ENCODE results near the gene TASL. TPM values are rescaled to one million over a fixed set of nuclear protein-coding genes. Genes with fewer than 3 reads are reported as not detected.

TASL gene
- total RNA-seq: 1 to 10 TPM in 2 of 3 donors, under 1 TPM in 1; 0.66 to 1.6 (median 1.4) TPM

GRCh38 chrX:30577362-30577991, at the start of gene TASL:
Gene TASL (minus strand): TSS chrX:30577766. CDS start chrX:30560355, 17,411 bp downstream.
- peak within 1 kb of the TSS in 1 of 3 donors; percentile 13 for H3K4me3 ChIP-seq
- intact Hi-C loops (cut with DNase I; ENCODE audit: low total_unique reads): no loop called here
- DNase-seq (ENCODE audit: low spot score in 2 of 2): no peak
- no peaks in the 10 kb centered on the region for H3K36me3 ChIP-seq
- no peak for TF ChIP-seq POLR2AphosphoS5 (IDR thresholded peaks at IDR 0.05)
- TF ChIP-seq POLR2A (IDR thresholded peaks at IDR 0.05): no peak
- H3K27ac ChIP-seq: no peak within 1 kb of the TSS
- H3K27me3 ChIP-seq: no peaks in the 10 kb centered on the region
- no peaks in the 10 kb centered on the region for H3K9me3 ChIP-seq
- H3K4me1 ChIP-seq: no peaks in the 10 kb centered on the region

- Histone ChIP-seq H3K27ac (no peak overlapping the region), H3K9me3 (peaks cover 9 to 12% of the 10 kb centered on the region in 2 donors), H3K27me3 (peaks cover 0 to 7% of the 10 kb centered on the region in 2 donors), H3K4me1 (no peaks in the 10 kb centered on the region), H3K4me3 (no peak overlapping the region), H3K36me3 (no peaks in the 10 kb centered on the region)
- intact Hi-C loops (cut with DNase I; ENCODE audit: low total_unique reads): no loop called here
- no peak for TF ChIP-seq POLR2A (IDR thresholded peaks at IDR 0.05)
- TF ChIP-seq POLR2AphosphoS5 (IDR thresholded peaks at IDR 0.05): no peak
- TF ChIP-seq CTCF (IDR thresholded peaks at IDR 0.05): no peak
- DNase-seq (ENCODE audit: low spot score in 2 of 2): no peak
These were observed 48.8 kb upstream of the TASL start for GRCh38 chrX:30626402-30626801.

GRCh38 chrX:30622361-30622760, 44.8 kb upstream of the TASL start:
- intact Hi-C loops (cut with DNase I; ENCODE audit: low total_unique reads): no loop called here
- TF ChIP-seq POLR2A (IDR thresholded peaks at IDR 0.05) (no peak), POLR2AphosphoS5 (IDR thresholded peaks at IDR 0.05) (no peak), CTCF (IDR thresholded peaks at IDR 0.05) (no peak)

GRCh38 chrX:30620980-30621618, 43.5 kb upstream of the TASL start:
- Histone ChIP-seq H3K27ac (no peak overlapping the region), H3K36me3 (no peaks in the 10 kb centered on the region), H3K27me3 (peaks cover 0 to 7% of the 10 kb centered on the region in 2 donors), H3K9me3 (peaks cover 9 to 12% of the 10 kb centered on the region in 2 donors), H3K4me1 (no peaks in the 10 kb centered on the region), H3K4me3 (no peak overlapping the region)
- intact Hi-C loops (cut with DNase I; ENCODE audit: low total_unique reads): no loop called here
- TF ChIP-seq CTCF (IDR thresholded peaks at IDR 0.05): no peak
- no peak for TF ChIP-seq POLR2AphosphoS5 (IDR thresholded peaks at IDR 0.05)
- TF ChIP-seq POLR2A (IDR thresholded peaks at IDR 0.05): no peak
- DNase-seq (ENCODE audit: low spot score in 2 of 2): no peak

More at GRCh38 chrX:30622361-30622760, 44.8 kb upstream of the TASL start:
- peaks cover 9 to 12% of the 10 kb centered on the region in 2 donors for H3K9me3 ChIP-seq
- H3K4me1 ChIP-seq: no peaks in the 10 kb centered on the region
- H3K27me3 ChIP-seq: peaks cover 0 to 7% of the 10 kb centered on the region in 2 donors
- no peak overlapping the region for H3K4me3 ChIP-seq
- H3K27ac ChIP-seq: no peak overlapping the region
- H3K36me3 ChIP-seq: no peaks in the 10 kb centered on the region
- no peak for DNase-seq (ENCODE audit: low spot score in 2 of 2)

GRCh38 chrX:30620125-30620524, 42.6 kb upstream of the TASL start:
- no peak for DNase-seq (ENCODE audit: low spot score in 2 of 2)
- TF ChIP-seq CTCF (IDR thresholded peaks at IDR 0.05): no peak
- TF ChIP-seq POLR2AphosphoS5 (IDR thresholded peaks at IDR 0.05): no peak
- TF ChIP-seq POLR2A (IDR thresholded peaks at IDR 0.05): no peak
- peak overlapping the region in 1 of 2 donors; percentile 12 for H3K27ac ChIP-seq
- H3K4me3 ChIP-seq: no peak overlapping the region
- intact Hi-C loops (cut with DNase I; ENCODE audit: low total_unique reads): no loop called here
- H3K27me3 ChIP-seq: peaks cover 0 to 7% of the 10 kb centered on the region in 2 donors
- H3K4me1 ChIP-seq: no peaks in the 10 kb centered on the region
- no peaks in the 10 kb centered on the region for H3K36me3 ChIP-seq
- peaks cover 9 to 12% of the 10 kb centered on the region in 2 donors for H3K9me3 ChIP-seq

Measured in breast epithelium (tissue), 4 donors.